Activated CD4-positive, alpha-beta T cell treated with anti-CD3 and anti-CD28 coated beads, Interleukin-2, Interleukin-6, amounts not matched to agents 100 ng/mL and 50 ng/mL, durations not matched to agents 16 hours and 8 hours (primary cell): ENCODE results near the gene METTL16.

Experiments
- DNase-seq: peaks from one replicate; pipeline ENCODE4 v3.0.0-alpha.2; 2020

Gene METTL16

DNA sequence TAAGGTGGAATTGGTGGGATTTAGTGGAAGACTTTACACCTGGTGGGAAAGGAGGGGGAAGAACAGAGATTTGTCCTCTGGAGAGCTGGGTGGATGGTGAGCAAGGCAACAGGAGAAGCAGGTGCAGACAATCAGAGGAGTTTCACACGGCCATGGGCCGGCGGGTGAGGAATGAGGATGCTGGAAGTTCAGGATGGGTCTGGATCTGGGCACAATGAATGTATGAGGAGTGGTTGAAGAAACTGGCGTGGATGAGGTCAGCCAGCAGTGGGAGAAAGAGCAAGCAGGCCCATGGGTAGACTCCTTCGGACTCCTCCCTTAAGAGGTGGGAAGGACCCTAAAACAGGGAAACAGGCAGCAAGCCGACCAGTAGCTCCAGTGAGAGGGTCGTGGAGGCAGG is 100.7 kb downstream of the METTL16 start:
- DNase-seq: no peak

- DNase-seq: peak; percentile 44
Observed at GRCh38 chr17:2406903-2407790, 104.5 kb downstream of the METTL16 start.

DNA sequence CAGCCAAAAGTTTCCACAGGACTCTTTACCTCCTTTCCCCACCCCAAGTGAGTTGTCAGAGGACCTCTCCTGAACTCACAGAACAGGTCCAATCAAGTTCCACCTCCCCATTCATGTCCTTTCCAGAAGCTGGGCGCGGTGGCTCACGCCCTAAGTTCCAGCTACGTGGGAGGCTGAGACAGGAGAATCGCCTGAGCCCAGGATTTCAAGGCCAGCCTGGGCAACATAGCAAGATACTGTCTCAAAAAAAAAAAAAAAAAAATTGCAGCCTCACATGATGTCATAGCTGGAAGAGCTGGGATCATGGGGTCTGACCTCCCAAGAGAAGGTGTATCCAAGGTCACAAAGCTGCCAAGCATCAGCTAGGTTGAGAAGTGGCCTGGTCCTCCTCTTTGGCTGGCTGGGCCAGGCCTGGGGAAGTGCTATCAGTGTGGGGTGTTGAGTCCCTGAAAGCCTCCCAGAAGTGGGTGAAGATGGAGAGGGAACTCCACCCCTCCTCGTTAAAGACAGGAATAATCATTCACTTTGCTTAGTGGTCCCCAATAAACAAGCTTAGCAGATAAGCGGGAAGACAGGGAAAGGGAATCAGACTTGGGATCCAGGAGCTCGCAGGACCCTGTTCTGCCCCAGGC is 105.3 kb downstream of the METTL16 start:
- DNase-seq: no peak

GRCh38 chr17:2405247-2405926 is 106.3 kb downstream of the METTL16 start:
- peak; percentile 29 for DNase-seq

DNA sequence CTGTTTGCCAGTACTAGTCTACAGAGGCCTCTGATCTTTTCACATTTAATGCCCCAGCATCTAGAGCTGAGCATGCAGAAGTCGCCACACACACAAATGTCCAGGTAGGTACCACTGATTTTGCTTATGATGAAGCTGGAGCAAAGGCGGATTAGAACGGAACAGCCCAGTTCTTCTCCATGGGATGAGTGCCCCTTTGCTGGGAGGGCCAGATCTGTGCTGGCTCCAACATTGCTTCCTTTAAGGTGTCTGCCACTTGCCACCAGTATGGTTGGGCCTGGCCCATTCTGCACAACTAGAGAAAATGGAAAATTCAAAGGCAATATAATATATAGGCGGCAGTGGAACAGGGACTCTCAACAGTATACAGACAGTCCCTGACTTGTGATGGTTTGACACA is 108.6 kb downstream of the METTL16 start:
- no peak for DNase-seq

DNA sequence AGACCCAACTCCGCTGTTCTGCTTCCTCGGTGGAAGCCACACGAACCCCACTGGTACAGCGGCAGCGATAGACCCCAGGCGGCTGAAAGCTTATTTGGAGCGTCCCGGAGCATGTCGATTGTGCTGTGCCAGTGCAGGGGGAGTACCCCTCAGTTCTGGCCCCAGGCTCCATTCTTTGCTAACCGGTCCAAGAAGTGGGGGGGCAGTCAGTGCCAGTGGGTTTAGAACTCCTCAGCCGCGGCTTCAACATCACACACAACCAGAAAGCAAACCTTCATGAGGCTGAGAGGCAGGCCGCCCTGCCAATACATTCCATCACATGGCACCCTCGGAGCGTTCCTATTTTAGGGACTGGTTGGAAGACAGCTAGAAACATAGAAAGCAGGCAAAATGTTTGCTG is 109.1 kb downstream of the METTL16 start:
- no peak for DNase-seq

GRCh38 chr17:2401426-2402221 is 110.1 kb downstream of the METTL16 start:
- DNase-seq: peak; percentile 99

- peak; percentile 96 for DNase-seq
Observed at GRCh38 chr17:2400877-2401425, 110.7 kb downstream of the METTL16 start, which contains the start of gene MNT. MNT (minus strand) TSS chr17:2401060; CDS start chr17:2400712, 348 bp downstream.

GRCh38 chr17:2400474-2400866 is 111.2 kb downstream of the METTL16 start:
- DNase-seq: peak; percentile 71

DNA sequence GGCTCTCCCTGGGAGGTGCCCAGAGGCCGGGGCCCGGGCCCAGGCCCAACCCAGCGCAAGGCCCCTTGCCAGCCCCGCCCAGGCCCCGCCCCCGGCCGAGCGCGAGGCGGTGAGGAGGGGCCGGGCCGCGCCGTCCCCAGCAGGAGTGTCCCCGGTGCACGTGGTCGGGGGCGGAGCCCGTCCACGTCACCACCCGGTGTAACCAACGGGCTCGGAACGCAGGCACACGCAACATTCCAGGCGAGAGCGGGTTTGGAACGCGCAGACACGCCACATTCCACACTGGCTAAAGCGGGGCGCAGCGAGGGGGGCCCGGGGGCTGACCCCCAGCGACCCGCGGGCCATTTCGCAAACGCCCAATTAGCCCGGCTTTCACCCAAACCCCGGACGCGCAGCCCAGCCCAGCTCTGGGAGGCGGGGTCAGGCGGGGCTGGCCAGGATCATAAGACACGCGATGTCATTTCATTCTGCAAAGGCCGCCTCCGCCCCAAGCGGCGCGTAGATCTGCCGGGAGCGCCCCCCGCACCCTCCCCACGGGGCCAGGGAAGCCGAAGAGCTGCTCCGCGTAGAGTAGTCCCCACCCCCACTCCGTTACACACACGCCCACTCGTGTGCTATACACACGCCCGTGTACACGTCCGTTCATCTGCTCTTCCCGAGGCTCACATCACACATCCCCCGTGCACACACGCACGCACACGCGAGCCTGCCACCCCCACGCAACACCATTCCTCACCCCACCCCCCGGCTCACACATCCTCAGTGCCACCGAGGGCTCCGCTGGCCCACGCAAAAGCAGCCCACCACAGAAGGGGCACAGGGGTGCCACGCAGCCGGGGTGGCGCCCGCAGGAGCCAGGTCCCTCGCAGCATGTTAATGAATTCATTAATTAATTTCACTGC is 111.9 kb downstream of the METTL16 start:
- peak; percentile 97 for DNase-seq

GRCh38 chr17:2398655-2399571 is 112.8 kb downstream of the METTL16 start:
- DNase-seq: peak; percentile 80

DNA sequence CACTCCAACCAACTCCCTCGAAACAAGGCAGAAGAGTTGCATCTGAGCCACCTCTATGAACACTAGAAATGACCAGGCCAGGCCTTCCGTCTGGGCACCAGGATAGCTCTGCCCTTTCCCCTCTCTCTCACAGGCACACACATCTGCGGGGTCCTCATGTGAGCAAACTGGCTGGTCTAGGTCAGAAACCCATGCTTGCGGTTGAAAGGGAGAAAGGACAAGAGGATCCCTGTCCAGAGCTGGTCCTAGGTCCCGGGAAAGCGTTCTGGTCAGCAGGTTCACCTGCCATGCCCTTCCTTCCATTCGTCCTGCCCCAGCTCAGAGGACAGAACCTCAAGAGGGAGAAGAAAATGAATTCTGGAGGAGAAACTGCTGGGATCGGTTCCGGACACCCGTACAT is 113.5 kb downstream of the METTL16 start:
- no peak for DNase-seq

GRCh38 chr17:2397247-2398171 is 114.2 kb downstream of the METTL16 start:
- DNase-seq: no peak

DNA sequence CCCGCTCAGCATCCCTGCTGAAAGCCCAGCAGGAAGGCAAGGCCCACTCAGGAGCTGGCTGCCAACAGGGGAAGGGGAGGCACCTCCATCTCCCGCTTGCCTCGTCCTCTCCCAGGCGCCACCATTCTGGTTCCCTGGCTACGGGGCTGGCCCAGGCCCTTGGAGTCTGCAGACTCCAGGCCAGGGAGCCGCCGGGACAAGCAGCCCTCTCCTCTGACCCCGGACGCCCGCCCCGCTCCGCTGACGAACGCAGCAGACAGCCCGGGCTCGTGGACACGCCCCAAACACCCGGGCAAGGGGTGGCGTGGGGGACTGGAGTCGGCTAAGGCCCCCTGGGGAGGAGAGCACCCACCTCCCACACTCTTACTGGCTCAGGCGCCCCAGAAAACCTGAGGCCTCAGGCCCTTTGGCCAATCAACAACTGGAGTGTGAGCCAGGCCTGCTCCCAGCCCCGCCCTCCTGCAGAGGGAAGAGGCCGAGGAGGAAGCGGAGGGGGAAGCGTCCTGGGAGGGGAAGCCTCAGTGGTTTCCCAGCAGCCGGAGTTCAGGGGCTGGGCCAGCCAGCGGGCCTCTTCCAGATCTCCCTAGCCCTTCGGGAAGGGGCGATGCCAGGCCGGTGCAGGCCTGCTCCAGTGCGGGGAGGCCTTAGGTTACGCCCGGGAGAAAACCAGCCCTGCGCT is 115.0 kb downstream of the METTL16 start:
- peak; percentile 82 for DNase-seq

DNA sequence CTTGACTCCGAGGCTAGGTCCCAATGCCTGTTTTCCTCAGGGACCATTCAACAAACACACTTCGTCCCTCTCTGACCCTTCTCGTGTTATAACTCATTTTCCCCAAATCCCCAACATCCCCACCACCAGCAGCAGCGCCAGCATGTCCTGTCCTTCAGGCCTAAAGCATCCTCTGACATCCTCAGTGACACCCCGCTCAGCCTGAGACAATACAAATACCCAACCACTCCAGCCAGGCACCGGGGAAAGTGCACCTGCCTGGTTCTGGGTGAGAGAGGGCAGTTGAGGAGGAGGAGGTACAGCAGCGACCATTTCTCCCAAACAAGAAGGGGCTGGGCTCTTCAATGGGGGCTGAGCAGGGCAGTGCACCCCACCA is 115.5 kb downstream of the METTL16 start:
- DNase-seq: no peak

DNA sequence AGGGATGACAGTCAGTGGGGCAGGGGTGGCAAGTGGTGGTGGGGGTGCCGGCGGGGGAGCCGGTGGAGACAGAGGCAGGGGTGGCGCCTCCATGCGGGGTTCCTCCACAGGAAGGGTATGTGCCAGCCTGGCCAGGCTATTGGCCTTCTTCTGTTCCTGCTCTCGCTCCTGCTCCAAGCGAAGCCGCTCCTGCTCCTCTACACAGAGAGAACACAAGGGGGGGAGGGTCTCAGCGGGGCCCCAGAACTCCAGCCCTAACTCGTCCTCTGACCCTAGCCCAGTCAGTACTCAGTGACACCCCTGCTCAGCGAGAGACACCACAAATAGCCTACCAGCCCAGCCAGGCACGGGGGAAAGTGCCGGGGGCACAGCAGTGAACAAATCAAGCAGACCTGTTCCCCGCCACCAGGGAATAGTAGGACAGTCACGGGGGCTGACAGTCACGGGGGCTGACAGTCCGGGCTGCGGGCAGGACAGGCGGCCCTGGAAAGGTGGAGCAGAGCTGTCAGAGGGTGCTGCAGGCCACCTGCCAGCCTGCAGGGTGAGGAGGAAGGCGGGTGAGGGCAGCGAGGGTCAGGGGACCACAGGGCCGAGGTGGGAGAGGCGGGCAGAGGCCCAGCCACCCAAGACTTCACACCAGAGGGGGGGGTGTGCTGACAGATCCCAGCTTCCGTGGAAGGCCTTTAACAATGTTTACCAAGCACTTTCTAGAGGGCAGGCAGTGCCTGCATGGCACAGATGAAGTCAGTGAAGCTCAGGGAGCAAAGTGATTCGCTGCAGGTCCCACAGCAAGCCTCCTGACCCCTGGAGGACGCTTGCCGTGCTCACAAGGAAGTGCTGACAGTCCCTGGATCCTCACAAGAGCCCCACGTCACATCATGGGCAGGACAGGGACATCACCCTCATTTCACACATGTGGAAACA is 116.2 kb downstream of the METTL16 start:
- DNase-seq: no peak

DNA sequence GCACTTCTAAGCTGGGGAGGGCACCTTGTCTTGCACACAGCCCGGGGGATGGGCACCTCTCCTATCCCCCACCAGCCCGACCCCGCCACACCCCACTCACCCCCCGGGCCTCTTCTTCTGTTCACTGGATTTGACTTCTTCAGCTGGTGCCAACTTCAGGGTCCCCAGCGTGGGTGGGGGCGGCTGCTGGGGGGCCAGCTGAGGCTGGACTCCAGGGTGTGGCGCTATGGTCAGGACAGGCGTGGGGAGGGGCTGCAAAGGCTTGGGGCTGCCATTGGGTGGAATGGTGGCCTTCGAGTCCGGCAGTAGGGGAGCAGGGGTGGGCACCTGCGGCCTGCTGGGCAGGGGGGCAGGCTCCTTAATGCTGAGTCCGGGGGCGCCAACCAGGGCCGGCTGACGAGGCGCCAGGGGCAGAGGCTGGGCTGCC is 116.9 kb downstream of the METTL16 start:
- no peak for DNase-seq
